Brain microvascular endothelial cell (primary cell): ENCODE data around the gene RSAD2.

Experiments used
- DNase-seq: peaks from one replicate; pipeline ENCODE4 v3.0.0-alpha.2; 2020
- H3K27ac ChIP-seq: fragments of 250-450 bp; sonication (Bioruptor Pico); 2 replicates; pipeline ENCODE4 v1.5.1; 2020; ENCODE audit warnings: mild to moderate bottlenecking, moderate library complexity
- H3K27me3 ChIP-seq: fragments of 250-450 bp; sonication (Bioruptor Pico); replicated peaks from 2 replicates; pipeline ENCODE4 v1.5.1; 2020; ENCODE audit warnings: mild to moderate bottlenecking
- H3K36me3 ChIP-seq: fragments of 250-450 bp; sonication (Bioruptor Pico); replicated peaks from 2 replicates; pipeline ENCODE4 v1.5.1; 2020; ENCODE audit warnings: mild to moderate bottlenecking
- H3K4me3 ChIP-seq: 2 replicates; pipeline ENCODE4 v1.5.1; 2011; ENCODE audit warnings: low read depth, mild to moderate bottlenecking, control low read depth, low read length, moderate library complexity
- in situ Hi-C: cut with HindIII; loops from 2 replicates; pipeline ENCODE4 v1.10.0; 2017; ENCODE audit warnings: low sequenced_read_pairs, low pct_ligation_motif_present
- TF ChIP-seq, protein P1 (sequence below): IDR thresholded peaks from 2 replicates; pipeline ENCODE4 v1.5.1; 2011; ENCODE audit warnings: low read depth, mild to moderate bottlenecking, moderate library complexity, low read length, control low read depth, inconsistent platforms; ENCODE audit errors: missing control alignments

RSAD2 gene

DNA sequence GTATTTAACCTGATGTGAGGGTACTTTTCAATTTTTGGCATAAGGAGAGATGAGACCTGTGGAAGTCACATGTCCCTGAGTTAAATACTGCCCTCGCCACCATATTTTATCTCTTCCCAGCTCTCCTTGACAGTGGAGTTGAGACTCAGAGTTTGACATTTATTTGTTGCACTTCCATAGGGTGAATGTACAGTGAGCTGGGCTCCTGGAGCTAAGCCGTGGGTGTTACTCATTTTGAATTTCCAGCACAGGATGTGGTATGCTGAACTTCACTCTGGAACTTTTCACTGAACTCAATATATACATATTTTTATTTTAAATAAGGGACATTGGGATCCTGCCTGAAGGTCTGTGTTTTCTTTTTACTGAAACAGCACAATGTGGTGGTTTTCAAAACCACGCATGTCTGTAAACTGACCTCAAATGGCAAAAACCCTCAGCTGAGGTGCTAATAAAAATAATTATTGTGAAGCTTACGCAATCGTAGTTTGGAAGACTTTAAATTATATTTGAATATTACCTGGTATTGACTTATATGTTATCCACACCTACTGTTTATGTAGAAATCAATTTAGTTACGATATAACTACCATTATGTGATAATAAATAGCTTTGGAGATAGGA, 51.7 kb downstream of the RSAD2 start:
- DNase-seq, result no peak
- in situ Hi-C loops, result no loop called here
- Histone ChIP-seq H3K4me3 (no peak overlapping the region), H3K36me3 (no peaks in the 10 kb centered on the region), H3K27ac (no peak overlapping the region), H3K27me3 (no peaks in the 10 kb centered on the region)
- TF ChIP-seq, protein P1, sequence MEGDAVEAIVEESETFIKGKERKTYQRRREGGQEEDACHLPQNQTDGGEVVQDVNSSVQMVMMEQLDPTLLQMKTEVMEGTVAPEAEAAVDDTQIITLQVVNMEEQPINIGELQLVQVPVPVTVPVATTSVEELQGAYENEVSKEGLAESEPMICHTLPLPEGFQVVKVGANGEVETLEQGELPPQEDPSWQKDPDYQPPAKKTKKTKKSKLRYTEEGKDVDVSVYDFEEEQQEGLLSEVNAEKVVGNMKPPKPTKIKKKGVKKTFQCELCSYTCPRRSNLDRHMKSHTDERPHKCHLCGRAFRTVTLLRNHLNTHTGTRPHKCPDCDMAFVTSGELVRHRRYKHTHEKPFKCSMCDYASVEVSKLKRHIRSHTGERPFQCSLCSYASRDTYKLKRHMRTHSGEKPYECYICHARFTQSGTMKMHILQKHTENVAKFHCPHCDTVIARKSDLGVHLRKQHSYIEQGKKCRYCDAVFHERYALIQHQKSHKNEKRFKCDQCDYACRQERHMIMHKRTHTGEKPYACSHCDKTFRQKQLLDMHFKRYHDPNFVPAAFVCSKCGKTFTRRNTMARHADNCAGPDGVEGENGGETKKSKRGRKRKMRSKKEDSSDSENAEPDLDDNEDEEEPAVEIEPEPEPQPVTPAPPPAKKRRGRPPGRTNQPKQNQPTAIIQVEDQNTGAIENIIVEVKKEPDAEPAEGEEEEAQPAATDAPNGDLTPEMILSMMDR, result no peak

DNA sequence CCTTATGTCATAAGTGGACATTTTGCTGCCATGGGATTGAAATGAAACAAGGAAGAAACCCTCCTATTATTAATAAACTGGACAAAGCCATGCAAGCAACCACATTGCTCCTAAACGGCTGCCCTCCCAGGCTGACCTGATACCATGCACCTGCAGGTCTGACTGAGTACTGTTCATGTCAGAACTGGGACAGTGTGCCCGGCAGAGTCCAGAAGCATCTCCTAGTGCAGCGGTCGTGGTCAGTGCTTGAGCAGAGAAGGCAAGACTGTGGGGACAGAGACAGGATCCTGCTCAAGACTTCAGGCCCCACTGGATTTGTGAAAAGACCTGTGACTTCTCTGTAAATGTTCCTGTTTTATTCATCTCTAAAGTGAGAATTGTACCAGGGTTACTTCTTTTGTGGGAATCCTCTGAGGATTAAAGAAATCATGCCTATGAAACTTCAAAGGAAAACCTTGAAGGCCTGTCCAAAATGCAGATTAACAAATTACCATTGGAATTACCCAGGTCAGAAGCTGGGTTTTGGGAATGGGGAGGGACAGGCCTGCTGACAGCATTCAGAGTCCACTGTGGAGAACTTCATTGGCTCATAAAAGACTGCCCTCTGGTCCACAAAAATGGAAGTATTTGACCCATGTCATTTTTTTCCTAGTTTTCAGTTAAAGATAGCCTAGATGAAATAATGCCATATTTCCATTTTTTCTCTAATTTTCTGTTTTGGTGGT, 53.5 kb downstream of the RSAD2 start:
- in situ Hi-C loops, result no loop called here
- Histone ChIP-seq H3K36me3 (no peaks in the 10 kb centered on the region), H3K4me3 (no peak overlapping the region), H3K27ac (no peak overlapping the region), H3K27me3 (no peaks in the 10 kb centered on the region)
- DNase-seq, result no peak
- TF ChIP-seq, protein P1, result no peak

DNA sequence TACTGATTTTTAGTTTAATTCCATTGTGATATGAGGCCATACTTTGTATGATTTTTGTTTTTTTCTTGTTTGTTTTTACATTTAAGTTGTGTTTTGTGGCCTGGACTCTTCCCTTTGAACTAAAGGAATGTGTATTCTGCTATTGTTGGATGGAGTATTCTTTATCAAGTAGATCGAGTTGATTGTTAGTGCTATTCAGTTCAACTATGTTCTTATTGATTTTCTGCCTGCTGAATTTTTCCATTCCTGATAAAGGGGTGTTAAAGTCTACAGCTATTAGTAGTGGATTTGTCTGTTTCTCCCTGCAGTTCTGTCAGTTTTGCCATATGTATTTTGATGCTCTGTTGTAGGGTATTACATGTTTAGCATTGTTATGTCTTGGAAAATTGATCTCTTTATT, 54.2 kb downstream of the RSAD2 start:
- Histone ChIP-seq H3K36me3 (no peaks in the 10 kb centered on the region), H3K4me3 (no peak overlapping the region), H3K27me3 (no peaks in the 10 kb centered on the region), H3K27ac (no peak overlapping the region)
- in situ Hi-C loops, result no loop called here
- TF ChIP-seq, protein P1, result no peak
- no peak for DNase-seq

GRCh38 chr2:6932206-6932605, 54.6 kb downstream of the RSAD2 start:
- no peak for DNase-seq
- TF ChIP-seq, protein P1, result no peak
- H3K36me3 ChIP-seq, result no peaks in the 10 kb centered on the region
- in situ Hi-C loops, result no loop called here
- H3K27ac ChIP-seq, result no peak overlapping the region
- H3K4me3 ChIP-seq, result no peak overlapping the region
- H3K27me3 ChIP-seq, result no peaks in the 10 kb centered on the region

GRCh38 chr2:6932828-6933227, 55.3 kb downstream of the RSAD2 start:
- DNase-seq, result no peak
- in situ Hi-C loops, result no loop called here
- TF ChIP-seq, protein P1, result no peak
- no peak overlapping the region for H3K27ac ChIP-seq
- no peaks in the 10 kb centered on the region for H3K27me3 ChIP-seq
- no peak overlapping the region for H3K4me3 ChIP-seq
- no peaks in the 10 kb centered on the region for H3K36me3 ChIP-seq
